Mesodermal cell (in vitro differentiated cells): ENCODE measurements around the gene ABL1.

Experiments
- H3K27ac ChIP-seq: 2 replicates; pipeline ENCODE4 v1.7.0; 2013; ENCODE audit warnings: mild to moderate bottlenecking, low read depth, low read length, moderate library complexity; ENCODE audit not compliant: severe bottlenecking
- H3K36me3 ChIP-seq: 2 replicates; pipeline ENCODE4 v1.7.1; 2013; ENCODE audit warnings: mild to moderate bottlenecking, low read length, moderate library complexity; ENCODE audit not compliant: control insufficient read depth, insufficient read depth
- H3K4me1 ChIP-seq: one replicate; pipeline ENCODE4 v1.7.1; 2013; ENCODE audit warnings: mild to moderate bottlenecking, low read length; ENCODE audit not compliant: insufficient read depth, control insufficient read depth, poor library complexity, severe bottlenecking
- H3K4me3 ChIP-seq: 2 replicates; pipeline ENCODE4 v1.7.0; 2013; ENCODE audit warnings: low read length, control low read depth, mild to moderate bottlenecking; ENCODE audit not compliant: insufficient read depth, poor library complexity, severe bottlenecking; ENCODE audit errors: extremely low read depth
- H3K9me3 ChIP-seq: 2 replicates; pipeline ENCODE4 v1.7.1; 2013; ENCODE audit warnings: mild to moderate bottlenecking, low read length, moderate library complexity; ENCODE audit not compliant: control insufficient read depth
- WGBS, 2 experiments: methylation state at CpG; one replicate each; pipeline ENCODE4 v1.1.5; 2013; ENCODE audit warnings: missing lambda C conversion rate in 2 of 2; ENCODE audit not compliant: insufficient coverage in 2 of 2; 5-methylcytosine and 5-hydroxymethylcytosine counted together

Gene ABL1

GRCh38 chr9:130931508-130932254 lies 96.6 kb downstream of the ABL1 start:
- H3K36me3 ChIP-seq, result no peaks in the 10 kb centered on the region
- H3K4me3 ChIP-seq, result no peak overlapping the region
- peaks cover 18% of the 10 kb centered on the region for H3K4me1 ChIP-seq
- WGBS, 2 experiments, result 91 to 95% methylated on average over 20 of the region's 20 CpGs
- H3K27ac ChIP-seq, result no peak overlapping the region
- H3K9me3 ChIP-seq, result no peaks in the 10 kb centered on the region

GRCh38 chr9:130932255-130933079 lies 97.4 kb downstream of the ABL1 start:
- Histone ChIP-seq H3K4me3 (no peak overlapping the region), H3K4me1 (peaks cover 24% of the 10 kb centered on the region), H3K27ac (peak overlapping the region; percentile 10), H3K9me3 (no peaks in the 10 kb centered on the region), H3K36me3 (no peaks in the 10 kb centered on the region)
- 58 to 59% methylated on average over 20 to 21 of the region's 21 CpGs for WGBS, 2 experiments

GRCh38 chr9:130933114-130934046 lies 98.3 kb downstream of the ABL1 start:
- peak overlapping the region; percentile 10 for H3K27ac ChIP-seq
- H3K9me3 ChIP-seq, result no peaks in the 10 kb centered on the region
- peaks cover 29% of the 10 kb centered on the region for H3K4me1 ChIP-seq
- H3K4me3 ChIP-seq, result no peak overlapping the region
- no peaks in the 10 kb centered on the region for H3K36me3 ChIP-seq
- WGBS, 2 experiments, result 40 to 53% methylated on average over 13 to 18 of the region's 26 CpGs

- Histone ChIP-seq H3K4me3 (no peak overlapping the region), H3K4me1 (peaks cover 29% of the 10 kb centered on the region), H3K27ac (no peak overlapping the region), H3K9me3 (no peaks in the 10 kb centered on the region), H3K36me3 (no peaks in the 10 kb centered on the region)
- 90 to 96% methylated on average over 10 to 11 of the region's 11 CpGs for WGBS, 2 experiments
Observed at GRCh38 chr9:130934246-130934645, 99.2 kb downstream of the ABL1 start.

- Histone ChIP-seq H3K27ac (no peak overlapping the region), H3K4me1 (peaks cover 29% of the 10 kb centered on the region), H3K36me3 (no peaks in the 10 kb centered on the region), H3K9me3 (no peaks in the 10 kb centered on the region), H3K4me3 (no peak overlapping the region)
- WGBS, 2 experiments, result 89 to 95% methylated on average over 8 to 9 of the region's 16 CpGs
Observed at GRCh38 chr9:130934702-130935647, 99.9 kb downstream of the ABL1 start.

- peak overlapping the region; percentile 23 for H3K27ac ChIP-seq
- H3K9me3 ChIP-seq, result no peaks in the 10 kb centered on the region
- H3K4me3 ChIP-seq, result no peak overlapping the region
- H3K36me3 ChIP-seq, result no peaks in the 10 kb centered on the region
- H3K4me1 ChIP-seq, result peaks cover 29% of the 10 kb centered on the region
- 90 to 96% methylated on average over 11 to 13 of the region's 13 CpGs for WGBS, 2 experiments
Observed at GRCh38 chr9:130935648-130936271, 100.7 kb downstream of the ABL1 start.

- peak overlapping the region; percentile 23 for H3K27ac ChIP-seq
- no peak overlapping the region for H3K4me3 ChIP-seq
- no peaks in the 10 kb centered on the region for H3K9me3 ChIP-seq
- 37 to 40% methylated on average over 10 of the region's 12 CpGs for WGBS, 2 experiments
- H3K36me3 ChIP-seq, result no peaks in the 10 kb centered on the region
- peaks cover 29% of the 10 kb centered on the region for H3K4me1 ChIP-seq
Observed at GRCh38 chr9:130936285-130937117, 101.4 kb downstream of the ABL1 start.
